Measurements from ENCODE around the gene AP1S1.

DNA sequence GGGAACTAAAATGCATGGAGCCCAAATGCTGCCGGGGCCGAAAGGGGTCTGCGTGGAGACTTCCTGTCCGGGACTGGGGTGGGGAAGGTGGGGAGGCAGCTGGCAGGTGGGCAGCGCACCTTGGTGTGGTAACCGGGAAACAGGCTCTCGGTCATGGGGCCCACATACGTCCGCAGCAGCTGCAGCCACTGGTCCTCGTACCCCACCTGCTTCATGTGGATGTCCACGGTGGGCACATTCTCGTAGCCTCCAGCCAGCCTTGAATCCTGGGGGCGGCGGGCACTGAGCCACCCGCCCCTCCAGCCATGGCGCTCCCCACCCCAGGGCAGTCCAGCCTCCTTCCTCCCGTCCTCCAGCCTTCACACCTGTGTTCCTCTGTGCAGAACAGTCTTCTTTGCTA lies 53.2 kb downstream of the AP1S1 start:
- TF ChIP-seq EZH2 (IDR thresholded peaks at IDR 0.05; ENCODE audit: borderline replicate concordance, low read length), result no peak
- TF ChIP-seq, protein P1, sequence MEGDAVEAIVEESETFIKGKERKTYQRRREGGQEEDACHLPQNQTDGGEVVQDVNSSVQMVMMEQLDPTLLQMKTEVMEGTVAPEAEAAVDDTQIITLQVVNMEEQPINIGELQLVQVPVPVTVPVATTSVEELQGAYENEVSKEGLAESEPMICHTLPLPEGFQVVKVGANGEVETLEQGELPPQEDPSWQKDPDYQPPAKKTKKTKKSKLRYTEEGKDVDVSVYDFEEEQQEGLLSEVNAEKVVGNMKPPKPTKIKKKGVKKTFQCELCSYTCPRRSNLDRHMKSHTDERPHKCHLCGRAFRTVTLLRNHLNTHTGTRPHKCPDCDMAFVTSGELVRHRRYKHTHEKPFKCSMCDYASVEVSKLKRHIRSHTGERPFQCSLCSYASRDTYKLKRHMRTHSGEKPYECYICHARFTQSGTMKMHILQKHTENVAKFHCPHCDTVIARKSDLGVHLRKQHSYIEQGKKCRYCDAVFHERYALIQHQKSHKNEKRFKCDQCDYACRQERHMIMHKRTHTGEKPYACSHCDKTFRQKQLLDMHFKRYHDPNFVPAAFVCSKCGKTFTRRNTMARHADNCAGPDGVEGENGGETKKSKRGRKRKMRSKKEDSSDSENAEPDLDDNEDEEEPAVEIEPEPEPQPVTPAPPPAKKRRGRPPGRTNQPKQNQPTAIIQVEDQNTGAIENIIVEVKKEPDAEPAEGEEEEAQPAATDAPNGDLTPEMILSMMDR (IDR thresholded peaks at IDR 0.05; ENCODE audit: low read length), result no peak

All from OCI-LY1 (cell line).